M059J (cell line): ENCODE measurements around the gene TRIP6. TPM values are rescaled to one million over a fixed set of nuclear protein-coding genes. Genes with fewer than 3 reads are reported as not detected.

Experiments
- DNase-seq: peaks from one replicate; pipeline ENCODE4 v3.0.0-alpha.2; 2012; ENCODE audit warnings: low read depth
- total RNA-seq: library from RNA; depleted of rRNA; stranded (reverse); fragments of >200 nt; shearing (Covaris generic); gene quantifications from 2 replicates; pipeline ENCODE4 v1.2.3, GENCODE V29; 2014; rRNA removed

The TRIP6 gene, protein sequence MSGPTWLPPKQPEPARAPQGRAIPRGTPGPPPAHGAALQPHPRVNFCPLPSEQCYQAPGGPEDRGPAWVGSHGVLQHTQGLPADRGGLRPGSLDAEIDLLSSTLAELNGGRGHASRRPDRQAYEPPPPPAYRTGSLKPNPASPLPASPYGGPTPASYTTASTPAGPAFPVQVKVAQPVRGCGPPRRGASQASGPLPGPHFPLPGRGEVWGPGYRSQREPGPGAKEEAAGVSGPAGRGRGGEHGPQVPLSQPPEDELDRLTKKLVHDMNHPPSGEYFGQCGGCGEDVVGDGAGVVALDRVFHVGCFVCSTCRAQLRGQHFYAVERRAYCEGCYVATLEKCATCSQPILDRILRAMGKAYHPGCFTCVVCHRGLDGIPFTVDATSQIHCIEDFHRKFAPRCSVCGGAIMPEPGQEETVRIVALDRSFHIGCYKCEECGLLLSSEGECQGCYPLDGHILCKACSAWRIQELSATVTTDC
- total RNA-seq = 80.1 and 106 TPM in 2 replicates

DNA sequence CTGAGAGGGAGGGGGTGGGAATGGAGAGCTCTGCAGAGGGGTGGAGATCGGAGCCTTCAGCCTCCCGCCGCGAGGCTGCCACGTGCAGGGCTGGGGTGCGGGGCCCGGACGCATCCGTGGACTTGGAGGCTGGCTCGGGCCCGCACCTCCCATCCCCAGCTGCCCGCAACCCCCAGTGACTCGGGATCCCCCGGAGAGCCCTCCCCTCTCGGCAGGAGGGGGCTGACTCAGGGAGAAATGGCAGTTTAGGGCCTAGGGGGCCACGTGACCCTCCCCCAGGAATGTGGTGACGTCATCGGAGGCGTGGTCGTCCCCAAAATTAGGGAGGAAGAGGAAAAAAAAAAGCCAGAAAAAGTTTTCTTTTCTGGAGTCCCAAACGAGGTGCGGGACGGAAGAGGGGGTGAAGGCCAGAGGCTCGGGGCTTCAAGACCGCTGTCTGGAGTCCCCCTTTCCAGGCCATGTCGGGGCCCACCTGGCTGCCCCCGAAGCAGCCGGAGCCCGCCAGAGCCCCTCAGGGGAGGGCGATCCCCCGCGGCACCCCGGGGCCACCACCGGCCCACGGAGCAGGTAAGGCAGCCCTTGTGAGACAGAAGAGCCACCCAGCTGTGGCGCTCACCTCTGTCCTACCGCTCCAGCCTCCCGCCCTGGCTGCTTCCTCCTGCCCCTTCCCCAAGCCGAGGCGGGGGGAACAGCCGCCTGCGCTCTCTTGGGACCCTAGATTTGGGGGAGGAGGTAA, at the start of gene TRIP6:
TSS of gene TRIP6 (plus strand) at position 348 of the 736 bp plus-strand sequence. CDS start at position 459, 111 bp downstream.
- peak; percentile 95 for DNase-seq

DNA sequence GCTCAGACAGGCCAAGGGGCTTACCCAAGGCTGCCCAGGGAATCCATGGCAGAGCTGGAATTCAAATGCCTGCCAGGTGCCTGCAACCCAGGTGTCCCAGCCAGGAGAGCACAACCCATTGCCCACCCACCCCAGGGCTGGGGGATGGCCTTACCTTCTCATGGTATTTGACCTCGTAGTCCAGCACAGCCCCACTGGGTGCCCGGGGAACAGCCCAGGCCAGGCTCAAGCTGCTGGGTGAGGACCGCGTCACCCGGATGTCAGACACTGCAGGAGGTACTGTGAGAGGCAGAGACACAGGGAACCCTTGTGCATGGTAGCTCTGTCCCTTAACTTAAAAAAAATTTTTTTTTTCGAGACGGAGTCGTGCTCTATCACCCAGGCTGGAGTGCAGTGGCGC, 48.8 kb upstream of the TRIP6 start:
- no peak for DNase-seq

DNA sequence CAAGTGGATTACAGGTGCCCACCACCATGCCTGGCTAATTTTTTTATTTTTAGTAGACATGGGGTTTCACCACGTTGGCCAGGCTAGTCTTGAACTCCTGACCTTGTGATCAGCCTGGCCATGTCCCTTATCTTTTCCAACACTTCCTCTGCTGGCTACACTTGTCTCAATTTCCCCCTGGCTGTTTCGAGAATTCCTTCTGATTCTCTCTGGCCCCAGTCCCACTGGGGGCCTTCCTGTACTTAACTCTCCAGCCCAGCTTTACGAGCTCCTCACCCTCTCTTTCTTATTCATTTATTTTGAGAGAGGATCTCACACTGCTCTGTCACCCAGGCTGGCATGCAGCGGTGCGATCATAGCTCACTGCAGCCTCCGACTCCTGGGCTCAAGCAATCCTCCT, 48.4 kb upstream of the TRIP6 start:
- no peak for DNase-seq

DNA sequence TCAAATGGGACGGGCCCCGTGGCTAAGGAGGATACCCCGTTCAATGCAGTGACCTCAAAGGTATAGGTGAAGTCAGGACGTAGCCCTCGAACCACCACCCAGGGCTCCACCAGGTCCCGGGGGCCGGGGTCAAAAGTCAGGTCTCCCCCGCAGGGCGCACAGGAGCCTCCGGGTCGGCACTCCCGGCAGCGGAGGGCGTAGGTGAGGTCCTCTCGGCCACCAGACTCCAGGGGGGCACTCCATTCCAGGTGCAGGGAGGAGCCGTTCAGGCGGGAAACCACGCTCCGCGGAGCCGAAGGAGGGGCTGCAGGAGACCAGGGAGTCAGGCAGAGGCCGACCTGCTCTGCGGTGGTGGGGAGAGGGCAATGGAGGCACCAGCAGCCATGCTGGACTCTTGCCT, 47.6 kb upstream of the TRIP6 start:
- DNase-seq = no peak

DNA sequence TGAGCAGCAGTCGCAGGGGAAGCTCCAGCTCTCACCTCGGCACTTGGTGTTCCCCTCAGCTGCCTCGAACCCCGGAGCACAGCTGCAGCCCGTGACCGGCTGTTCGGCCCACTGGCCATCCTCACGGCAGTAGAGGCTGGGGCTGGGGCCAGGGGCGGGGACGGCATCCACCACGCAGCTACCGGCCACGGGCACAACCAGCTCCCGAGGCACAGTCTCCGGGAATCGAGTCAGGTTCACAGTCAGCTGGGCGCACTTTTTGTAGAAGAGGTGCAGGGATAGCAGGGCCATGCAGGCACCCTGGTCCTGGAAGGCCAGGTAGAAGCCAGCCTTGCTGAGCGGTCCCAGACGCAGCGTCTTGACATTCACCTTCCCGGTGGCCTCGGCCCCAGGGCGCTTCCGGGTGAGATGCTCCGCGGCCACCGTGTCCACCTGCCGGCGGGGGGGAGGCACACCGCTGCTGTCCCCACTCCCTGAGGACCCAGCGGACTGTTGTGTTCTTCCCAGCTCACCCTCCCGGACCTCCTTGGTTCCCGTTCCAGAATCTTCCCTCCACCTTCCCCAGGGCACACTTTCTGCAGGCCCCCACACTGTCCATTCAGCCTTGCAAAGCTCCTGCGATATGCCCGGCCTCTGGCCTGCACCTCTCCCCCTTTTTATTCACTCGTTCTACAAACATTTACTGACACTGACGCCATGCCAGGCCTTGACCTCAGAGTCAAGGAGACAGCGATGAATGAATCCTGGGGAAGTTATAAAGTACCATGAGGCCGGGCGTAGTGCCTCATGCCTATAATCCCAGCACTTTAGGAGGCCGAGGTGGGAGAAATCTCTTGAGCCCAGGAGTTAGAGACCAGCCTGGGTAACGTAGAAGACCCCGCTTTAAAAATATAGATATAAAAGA, 44.7 kb upstream of the TRIP6 start:
- no peak for DNase-seq

DNA sequence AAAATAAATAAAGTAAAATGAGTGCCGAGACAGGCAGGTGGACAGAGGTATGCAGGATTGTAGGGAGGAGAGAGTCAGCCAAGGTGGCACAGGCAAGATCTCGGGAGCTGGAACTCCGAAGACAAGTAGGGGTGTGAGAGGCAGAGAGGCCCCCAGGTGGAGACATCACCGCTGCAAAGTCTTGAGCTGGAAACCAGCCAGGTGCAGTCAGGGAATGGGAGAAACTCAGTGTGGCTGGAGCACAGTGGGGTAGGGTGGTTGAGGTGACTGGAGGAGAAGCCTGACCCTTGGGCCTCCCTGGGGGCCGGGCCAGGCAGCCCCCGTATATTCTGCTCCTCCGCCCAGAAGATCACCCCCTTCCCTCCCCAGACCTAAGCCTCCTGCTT, 44.1 kb upstream of the TRIP6 start:
- no peak for DNase-seq

DNA sequence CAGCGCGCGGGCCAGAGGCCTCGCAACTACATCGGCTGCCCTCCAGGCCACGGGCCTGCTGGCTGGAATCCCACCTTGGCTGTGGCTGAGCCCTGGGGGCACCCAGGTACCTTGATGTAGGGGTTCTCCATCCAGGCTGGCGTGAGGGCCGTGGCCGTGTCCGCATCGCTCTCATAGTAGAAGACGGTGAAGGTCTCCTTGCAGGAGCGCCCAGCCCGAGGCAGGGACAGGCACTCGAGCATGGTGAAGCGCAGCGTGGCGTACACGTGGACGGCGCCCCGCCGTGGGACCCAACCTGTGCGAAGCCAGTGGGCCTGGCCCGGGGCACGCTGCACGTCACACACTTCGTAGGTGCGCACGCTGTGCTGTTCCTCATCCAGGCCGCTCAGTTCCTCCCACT, 43.7 kb upstream of the TRIP6 start:
- no peak for DNase-seq

DNA sequence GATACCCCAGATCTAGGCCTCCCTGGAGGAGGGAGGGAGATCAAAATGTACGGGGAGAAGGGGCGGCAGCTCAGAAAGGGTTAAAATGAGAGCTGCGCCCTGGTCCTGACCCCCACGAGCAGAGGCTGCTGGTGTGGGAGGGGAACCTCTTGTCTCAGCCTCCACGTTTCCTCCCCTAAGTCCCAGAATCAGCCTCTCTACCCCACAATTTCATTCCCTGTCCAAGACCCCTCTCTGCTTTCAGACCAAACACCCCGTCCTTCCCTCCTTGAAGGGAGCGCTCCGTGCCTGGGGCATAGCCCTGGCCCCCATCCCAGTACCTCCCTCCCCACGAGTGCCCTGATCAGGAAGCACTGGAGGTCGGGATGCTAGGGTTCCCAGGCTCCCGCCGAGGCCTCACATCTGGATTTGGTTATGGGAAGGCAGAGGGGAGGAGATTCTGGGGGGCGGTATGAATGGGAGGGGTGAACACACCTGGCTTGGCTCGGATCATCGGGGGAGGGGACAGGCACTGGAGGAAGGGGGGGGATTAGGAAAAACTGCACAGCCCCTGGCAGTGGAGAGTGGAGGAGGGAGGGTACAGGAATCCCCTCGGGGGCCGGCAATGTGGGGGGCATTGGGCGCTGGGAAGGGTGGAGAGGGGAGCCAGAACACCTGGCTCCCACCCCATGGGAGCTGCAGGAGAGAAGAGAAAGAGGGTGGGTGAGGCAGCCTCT, 42.5 kb upstream of the TRIP6 start:
- no peak for DNase-seq

DNA sequence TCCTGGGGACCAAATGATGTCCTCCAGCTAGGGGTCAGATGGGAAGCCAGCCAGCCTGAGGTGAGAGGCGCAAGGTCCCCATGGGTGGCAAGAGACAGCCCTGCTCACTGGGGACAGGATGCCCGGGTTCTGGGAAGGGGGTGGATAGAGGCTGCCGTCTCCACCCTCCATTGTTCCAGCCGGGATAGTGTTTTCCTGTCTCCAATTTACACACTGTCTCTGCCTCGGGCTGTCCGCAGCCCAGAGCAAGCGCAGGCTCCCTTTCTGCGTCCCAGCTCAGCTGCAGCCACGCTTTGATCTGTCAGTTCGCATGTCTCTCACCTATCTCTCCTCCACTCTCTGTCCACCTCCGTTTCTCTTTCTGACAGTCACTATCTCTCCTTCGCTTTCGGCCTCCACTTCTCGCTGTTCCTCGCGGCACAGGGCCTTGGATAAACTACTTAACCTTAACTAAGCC, 41.9 kb upstream of the TRIP6 start:
- no peak for DNase-seq

DNA sequence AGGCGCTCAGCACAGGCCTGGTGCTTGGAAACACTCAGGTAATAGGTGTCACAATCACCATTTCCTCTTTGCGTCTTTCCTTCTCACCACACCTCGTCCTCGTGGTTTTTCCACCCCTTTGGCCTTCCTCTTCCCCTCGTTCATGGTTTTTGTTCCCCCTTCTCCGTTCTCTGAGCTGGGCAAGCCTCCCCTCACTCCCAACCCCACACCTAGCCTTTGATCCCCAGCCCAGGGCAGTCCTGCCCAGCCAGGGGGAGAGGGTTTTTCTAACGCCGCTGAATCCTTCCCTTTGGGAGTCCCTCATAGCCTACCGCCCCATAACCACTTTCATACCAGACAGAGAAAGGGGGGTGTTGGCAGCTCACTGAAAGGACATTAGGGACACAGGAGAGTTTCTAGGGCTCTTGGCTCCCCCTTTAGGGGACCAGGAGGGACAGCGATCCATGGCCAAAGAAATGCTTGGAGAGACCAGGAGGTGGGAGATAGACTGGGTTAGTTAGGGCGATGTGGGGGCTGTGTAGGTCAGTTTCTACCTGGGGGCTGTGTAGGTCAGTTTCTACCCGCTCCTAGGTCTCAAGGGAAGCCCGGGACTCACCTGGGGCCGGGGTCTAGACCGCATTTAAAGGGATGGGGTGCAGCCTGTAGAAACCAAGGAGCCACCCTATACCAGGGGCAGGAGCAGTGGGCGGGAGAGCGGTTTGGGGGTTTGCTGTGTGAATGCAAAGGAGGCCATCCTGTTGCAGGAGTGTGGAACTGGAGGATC, 41.3 kb upstream of the TRIP6 start:
- DNase-seq = peak; percentile 75

DNA sequence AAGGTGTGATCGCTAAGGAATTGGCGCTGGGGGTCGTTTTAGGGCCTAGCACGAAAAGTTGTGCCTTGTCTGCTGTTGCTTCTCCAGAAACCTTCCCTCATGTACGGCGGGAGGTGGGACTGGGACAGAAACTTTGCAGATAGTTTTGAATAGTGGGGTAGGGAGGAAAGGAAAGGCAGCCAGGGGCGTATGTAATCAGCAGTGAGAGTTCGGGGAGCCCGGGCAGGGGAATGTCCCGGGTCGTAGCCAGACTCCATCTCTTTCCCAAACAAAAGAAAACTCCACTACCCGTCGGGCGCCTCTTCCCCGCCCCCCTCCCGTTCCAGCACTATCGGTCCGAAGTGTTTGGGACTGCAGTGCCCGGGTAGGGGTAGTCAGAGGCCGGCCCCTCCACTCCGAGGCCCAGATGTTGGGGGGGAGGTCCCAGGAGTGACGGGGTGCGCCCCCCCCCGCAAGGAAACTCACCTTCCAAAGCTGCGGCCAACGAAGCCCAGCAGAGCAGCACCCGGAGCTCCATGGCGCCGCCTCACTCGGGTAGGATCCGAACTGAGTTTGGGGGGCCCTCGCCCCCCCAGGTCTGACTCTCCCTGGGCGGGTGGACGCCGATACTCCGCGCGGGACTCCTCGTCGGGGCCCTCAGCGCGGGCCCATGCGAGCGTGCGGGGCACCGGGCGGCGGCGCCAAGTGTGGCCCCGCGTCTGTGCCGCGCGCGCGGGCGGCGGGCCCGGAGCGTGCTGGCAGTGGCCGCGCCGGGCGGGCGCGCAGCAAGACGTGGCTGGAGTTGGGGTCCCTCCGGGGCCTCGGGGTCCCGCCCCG, 40.5 kb upstream of the TRIP6 start:
- DNase-seq = peak; percentile 19

DNA sequence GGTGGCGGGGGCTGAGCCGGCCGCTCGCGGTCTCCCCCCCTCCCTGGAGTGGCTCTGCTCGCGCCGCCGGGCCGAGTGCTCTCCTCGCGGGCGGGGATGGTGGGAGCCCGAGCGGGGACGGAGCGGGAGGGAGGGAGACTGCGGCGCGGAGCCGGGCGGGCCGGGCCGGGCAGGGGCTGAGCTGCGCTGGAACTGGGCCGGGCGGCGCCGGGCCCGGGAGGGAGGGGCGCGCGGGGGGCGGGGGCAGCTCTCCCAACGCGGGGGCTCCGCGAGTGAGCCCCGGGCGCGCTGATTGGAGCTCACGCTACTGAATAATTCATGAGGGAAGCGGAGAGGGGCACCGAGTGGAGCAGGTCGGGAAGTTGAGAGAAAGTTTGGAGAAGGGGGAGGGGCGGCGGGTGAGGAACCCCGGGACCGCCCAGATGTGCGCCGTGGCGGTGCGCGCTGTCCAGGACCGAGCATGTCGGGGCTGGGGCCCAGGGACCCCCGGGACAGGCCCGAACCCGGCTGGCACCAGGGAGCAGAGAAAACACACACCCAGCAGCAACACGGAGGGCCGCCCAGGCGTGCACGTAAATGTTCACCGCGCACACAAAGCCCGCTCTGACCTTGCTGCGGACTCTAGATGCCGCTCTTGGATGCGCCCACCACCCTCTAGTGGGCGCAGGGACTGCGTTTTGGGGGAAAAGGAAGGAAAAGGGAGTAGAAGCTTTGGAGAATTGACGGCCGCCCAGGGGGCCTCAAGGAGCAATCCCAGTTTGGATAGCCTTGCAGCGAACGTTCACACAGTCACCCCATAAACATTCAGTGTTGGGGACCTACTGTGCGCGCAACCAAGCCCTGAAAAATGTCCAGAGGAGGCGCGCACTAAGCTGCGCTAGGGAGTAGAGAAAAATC, 39.6 kb upstream of the TRIP6 start, which contains the start of gene EPHB4:
TSS of gene EPHB4 (minus strand) at position 194 of the 897 bp plus-strand sequence. CDS start 493 bp downstream, outside the sequence.
- DNase-seq = peak; percentile 83

DNA sequence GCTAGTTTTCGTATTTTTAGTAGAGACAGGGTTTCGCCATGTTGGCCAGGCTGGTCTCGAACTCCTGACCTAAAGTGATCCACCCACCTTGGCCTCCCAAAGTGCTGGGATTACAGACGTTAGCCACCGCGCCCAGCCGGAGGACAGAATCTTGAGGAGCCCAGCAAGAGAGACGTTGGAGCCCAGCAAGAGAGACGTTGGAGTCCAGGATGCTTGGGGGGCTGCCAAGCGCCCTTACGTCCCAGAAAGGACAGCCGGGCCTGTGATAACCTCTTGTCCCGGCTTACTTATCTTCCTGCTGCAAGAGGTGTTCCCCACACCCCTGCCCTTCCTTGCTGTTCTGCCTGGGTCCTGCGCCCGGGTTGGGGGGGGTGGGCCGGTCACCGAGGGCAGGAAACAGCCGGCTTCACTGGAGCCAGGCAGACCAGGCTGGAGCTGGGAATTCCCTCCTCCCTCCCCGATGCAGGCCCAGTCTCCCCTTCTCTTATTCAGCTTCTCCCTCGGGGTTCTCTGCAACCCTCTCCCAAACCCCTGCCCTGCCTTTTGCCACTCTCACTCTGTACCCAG, 38.0 kb upstream of the TRIP6 start:
- DNase-seq = no peak

DNA sequence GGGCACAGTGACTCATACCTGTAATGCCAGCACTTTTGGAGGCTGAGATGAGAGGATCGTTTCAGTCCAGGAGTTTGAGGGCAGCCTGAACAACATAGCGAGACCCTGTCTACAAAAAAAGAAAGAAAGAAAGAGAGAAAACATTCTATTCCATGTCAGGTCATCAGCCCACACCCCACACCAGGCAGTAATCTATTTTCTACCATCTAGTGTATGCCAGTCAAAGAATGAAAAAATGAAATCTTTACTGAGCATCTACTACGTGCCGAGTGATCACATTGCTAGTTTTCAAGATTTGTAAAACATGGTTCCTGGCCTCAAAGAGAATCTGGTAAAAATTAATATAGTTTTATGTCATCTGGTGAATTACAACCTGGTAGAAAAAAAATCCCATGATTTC, 36.8 kb upstream of the TRIP6 start:
- DNase-seq = no peak

DNA sequence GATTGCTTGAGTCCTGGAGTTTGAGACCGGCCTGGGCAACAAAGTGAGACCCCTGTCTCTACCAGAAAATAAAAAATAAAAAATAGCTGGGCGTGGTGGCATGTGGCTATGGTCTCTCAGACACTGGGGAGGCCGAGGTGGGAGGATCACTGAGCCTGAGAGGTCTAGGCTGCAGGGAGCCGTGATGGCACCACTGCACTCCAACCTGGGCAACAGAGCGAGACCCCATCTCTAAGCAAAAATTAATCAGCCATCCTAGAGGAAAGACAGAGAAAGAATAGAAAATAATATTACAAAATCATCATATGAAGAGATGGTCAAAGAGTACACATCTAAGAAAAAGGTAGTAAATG, 34.9 kb upstream of the TRIP6 start:
- DNase-seq = no peak

DNA sequence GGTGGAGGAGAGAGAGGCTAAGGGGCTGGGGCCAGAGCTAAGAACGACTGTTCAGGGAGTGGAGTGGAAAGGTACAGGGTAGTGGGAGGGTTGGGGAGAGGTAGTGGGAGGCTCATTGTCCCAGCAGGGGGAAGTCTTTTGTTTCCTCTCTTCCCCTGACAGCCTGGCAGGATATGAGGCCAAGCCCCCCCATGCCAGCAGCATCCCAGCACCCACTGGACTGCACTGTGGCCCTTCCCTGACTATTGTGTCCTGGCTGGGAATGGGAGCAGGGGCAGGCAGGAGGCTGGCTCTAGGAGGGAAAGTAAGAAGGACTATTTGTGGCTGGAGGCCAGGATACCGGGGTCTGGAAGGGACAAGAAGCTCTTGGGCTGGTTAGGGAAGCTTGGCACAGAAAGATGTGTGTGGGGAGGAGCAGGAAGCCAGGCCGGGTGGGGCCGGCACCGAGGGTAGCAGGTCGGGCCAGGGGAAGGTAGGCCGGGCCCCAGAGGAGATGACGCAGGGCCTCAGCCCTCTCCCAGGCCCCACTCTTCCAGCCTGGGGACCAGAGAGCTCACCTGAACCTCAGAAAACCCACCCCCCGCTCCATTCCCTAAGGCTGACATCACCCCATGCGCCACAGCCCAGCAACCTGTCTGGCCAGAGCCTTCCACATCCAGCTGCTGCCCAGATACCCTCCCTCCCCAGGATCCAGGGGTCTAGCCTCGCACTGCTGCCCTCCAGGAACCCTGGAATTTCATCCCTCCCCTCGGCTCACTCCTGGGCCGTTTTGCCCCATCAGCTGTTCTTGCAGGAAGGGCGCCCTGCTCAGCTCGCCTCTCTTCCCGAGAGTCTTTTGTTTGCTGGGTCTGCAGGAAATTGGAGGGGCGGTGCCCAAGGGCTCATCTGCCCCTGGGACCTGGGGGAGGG, 31.0 kb upstream of the TRIP6 start:
- DNase-seq = peak; percentile 25

DNA sequence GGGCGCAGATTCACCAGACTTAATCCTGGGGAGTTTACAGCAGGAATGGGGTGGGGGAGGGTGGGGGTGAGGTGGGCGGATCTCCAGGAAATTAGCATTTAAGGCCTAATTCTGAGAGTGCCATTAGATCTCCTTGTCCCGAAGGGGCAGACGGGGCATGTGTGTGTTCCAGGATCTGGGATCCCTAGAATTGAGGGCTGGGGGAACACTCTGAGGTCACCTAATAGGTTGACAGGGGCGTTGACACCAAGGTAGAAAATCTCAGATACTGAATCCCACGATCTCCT, 30.4 kb upstream of the TRIP6 start:
- no peak for DNase-seq
